A204.1 (cell line): ENCODE measurements around the gene BMPR2.
A peak's percentile ranks its signal among the peaks of the same experiment; 100 is the strongest.
"Not testable (repeated sequence)": the region's sequence is repeated elsewhere in the genome, so short reads cannot be mapped to it uniquely, and the experiment has no call there.

ENCODE experiments used
- FAIRE-seq: peaks from 2 replicates; lab custom pipeline; 2012; peaks lifted over from hg19 to GRCh38; lab: Jason Lieb, UNC

The BMPR2 gene

DNA sequence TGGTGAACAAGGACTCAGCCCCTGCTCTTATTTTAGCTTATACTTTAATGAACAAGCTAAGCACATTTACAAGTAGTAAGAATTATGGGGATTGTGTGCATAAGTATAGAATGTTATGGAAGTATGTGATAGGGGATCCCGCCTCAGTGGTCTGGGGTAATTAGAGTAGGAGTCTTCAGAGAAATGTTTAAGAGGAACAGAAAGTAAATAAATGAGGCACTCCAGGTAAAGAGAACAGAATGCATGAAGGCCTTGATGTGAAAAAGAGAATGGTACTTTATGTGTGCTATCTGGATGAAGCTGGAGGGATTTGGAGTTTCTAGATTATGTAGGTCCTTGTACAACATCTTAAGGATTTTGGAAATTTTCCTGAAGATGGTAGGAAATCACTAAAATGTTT lies 76.6 kb downstream of the BMPR2 start:
- FAIRE-seq: no peak

GRCh38 chr2:202454536-202454935 lies 78.4 kb downstream of the BMPR2 start:
- no peak for FAIRE-seq

DNA sequence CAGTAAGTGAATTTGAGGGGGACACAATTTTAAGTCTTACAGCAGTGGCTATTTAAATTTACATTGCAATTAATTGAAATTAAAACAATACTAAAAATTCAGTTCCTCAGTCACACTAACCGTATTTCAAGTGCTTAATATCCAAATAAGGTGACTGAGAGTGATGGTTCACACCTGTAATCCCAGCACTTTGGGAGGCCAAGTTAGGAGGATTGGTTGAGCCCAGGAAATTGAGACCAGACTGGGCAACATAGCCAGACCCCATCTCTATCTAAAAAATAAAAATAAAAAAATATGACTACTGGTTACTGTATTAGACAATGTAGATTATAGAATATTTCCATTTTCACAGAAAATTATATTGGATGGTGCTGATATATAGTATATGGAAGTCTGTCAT lies 79.0 kb downstream of the BMPR2 start:
- FAIRE-seq: no peak

- FAIRE-seq: no peak
These were observed 84.0 kb downstream of the BMPR2 start for GRCh38 chr2:202460119-202460518.

GRCh38 chr2:202479090-202479489 lies 103.0 kb downstream of the BMPR2 start:
- no peak for FAIRE-seq

- FAIRE-seq: peak; percentile 47
These were observed 103.5 kb downstream of the BMPR2 start for GRCh38 chr2:202479610-202480009.

- FAIRE-seq: no peak
These were observed 110.2 kb downstream of the BMPR2 start for GRCh38 chr2:202486351-202486750.

GRCh38 chr2:202488671-202489070 lies 112.5 kb downstream of the BMPR2 start:
- FAIRE-seq: no peak

- no peak for FAIRE-seq
These were observed 114.4 kb downstream of the BMPR2 start for GRCh38 chr2:202490479-202490878.

DNA sequence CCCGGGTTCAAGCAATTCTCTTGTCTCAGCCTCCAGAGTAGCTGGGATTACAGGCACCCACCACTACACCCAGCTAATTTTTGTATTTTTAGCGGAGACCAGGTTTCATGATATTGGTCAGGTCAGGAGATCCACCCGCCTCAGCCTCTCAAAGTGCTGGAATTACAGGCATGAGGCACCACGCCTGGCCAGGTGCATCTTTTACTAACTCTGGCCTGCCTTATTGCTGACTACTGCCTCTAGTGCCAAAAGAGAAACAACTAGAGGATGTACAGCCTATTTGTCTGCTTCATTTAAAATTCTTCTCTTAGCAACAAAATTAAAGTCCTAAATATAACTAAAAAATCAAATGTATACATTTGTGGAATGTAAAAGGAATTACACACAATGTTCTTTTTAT lies 115.4 kb downstream of the BMPR2 start:
- no peak for FAIRE-seq

- FAIRE-seq: no peak
These were observed 118.4 kb downstream of the BMPR2 start for GRCh38 chr2:202494300-202495229.

DNA sequence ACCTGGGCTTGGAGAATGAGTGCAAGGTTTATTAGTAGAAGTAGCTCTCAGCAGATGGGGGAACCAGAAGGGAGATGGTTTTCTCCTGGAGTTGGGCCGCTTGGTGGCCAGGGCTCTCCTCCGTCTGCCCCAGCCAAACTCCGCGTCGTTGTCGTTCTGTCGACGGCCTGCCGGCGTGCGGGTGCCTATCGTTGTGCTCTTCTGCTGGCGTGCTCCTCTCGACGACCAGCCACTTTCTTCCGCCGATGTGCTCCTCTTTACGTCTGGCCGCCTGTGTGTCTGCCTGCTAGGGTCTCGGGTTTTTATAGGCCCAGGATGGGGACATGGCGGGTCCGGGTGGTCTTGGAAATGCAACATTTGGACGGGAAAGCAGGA lies 119.1 kb downstream of the BMPR2 start:
- no peak for FAIRE-seq

DNA sequence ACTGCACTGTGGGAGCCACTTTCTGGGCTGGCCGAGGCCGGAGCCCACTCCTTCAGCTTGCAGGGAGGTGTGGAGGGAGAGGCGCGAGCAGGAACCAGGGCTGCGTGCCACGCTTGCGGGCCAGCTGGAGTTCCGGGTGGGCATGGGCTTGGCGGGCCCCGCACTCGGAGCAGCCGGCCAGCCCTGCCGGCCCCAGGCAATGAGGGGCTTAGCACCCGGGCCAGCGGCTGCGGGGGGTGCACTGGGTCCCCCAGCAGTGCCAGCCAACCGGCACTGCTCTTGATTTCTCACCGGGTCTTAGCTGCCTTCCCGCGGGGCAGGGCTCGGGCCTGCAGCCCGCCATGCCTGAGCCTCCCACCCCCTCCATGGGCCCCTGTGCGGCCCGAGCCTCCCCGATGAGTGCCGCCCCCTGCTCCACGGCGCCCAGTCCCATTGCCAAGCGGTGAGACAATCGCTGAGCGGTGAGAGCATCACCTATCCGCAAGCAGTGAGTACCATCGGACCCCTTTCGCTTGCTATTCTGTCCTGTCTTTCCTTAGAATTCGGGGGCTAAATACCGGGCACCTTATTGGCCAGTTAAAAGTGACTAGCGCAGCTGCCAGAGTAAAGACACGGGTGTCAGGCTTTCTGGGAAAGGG lies 120.8 kb downstream of the BMPR2 start:
- FAIRE-seq: not testable (repeated sequence)

DNA sequence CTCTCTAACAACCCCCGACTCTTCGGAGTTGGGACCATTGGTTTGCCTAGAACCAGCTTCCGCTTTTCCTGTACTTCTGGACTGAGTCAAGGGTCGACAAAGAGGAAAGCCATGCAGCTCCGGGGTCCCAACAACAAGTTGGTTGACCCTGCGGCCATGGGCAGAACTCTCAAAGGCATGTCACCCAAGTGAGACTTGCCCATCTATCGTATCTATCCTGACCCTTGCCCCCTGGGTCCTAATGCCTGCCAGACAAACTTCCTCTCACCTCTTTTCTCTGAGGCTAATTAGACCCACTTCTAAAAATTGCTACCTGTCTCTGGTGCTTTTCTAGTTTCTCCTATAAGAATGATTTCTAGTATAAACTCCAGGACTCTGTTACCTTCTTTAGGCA lies 121.3 kb downstream of the BMPR2 start:
- FAIRE-seq: not testable (repeated sequence)

DNA sequence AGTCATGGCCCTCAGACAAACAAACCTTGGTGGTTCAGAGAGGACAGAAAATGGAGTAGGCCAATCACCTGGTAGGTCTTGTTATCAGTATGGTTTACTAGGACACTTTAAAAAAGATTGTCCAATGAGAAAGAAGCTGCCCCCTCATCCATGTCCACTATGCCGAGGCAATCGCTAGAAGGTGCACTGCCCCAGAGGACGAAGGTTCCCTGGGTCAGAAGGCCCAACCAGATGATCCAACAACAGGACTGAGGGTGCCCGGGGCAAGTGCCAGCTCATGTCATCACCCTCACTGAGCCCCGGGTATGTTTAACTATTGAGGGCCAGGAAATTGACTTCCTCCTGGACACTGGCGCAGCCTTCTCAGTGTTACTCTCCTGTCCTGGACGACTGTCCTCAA lies 123.7 kb downstream of the BMPR2 start:
- not testable (repeated sequence) for FAIRE-seq

DNA sequence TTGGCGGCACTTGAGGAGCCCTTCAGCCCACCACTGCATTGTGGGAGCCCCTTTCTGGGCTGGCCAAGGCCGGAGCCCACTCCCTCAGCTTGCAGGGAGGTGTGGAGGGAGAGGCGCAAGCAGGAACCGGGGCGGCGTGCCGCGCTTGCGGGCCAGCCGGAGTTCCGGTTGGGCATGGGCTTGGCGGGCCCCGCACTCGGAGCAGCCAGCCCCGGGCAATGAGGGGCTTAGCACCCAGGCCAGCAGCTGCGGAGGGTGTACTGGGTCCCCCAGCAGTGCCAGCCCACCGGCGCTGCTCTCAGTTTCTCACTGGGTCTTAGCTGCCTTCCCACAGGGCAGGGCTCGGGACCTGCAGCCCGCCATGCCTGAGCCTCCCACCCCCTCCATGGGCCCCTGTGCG lies 127.1 kb downstream of the BMPR2 start:
- not testable (repeated sequence) for FAIRE-seq

- no peak for FAIRE-seq
These were observed 132.6 kb downstream of the BMPR2 start for GRCh38 chr2:202508686-202509085.

- FAIRE-seq: no peak
These were observed 134.8 kb downstream of the BMPR2 start for GRCh38 chr2:202510911-202511310.

DNA sequence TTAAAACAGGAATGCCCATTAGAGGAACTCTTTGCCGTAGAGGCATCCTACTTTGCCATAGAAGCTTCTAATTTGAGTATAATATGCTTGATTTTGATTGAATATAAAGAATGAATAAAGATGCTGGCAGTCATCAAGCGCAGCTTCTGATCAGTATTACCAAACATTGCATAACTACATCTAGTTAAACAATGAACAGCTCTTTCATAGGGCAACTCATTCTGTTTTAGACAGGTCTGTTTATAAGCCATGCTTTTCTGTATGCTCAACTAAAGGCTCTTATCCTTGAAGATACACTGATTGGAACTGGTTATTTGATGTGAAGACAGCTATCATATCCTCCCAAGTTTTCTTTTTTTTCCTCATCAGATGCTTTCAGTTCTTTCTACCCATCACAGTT lies 136.0 kb downstream of the BMPR2 start:
- no peak for FAIRE-seq

GRCh38 chr2:202514732-202515131 lies 138.6 kb downstream of the BMPR2 start:
- FAIRE-seq: no peak

- FAIRE-seq: peak; percentile 51
These were observed 143.3 kb downstream of the BMPR2 start for GRCh38 chr2:202519453-202519852.

DNA sequence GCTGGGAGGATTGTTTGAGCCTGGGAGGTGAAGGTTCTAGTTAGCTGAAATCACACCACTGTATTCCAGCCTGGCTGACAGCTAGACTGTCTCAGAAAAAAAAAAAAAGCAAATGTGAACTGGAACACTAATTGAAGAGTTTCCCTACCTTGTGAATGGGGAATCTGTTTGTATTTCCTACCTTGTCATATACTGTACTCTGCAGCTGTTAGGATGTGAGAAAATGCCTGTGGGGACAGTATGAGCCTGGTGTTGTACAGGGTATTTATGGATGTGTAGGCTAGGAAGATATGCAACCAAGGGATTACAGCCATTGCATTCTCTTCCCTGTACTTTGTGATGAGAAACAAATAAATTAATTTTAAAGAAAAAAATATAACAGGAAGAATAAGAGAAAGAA lies 145.3 kb downstream of the BMPR2 start:
- no peak for FAIRE-seq

GRCh38 chr2:202529389-202529788 lies 153.3 kb downstream of the BMPR2 start:
- no peak for FAIRE-seq

- no peak for FAIRE-seq
These were observed 153.9 kb downstream of the BMPR2 start for GRCh38 chr2:202530038-202530437.
